ENCODE data around the gene AKAP6.

The AKAP6 gene

DNA sequence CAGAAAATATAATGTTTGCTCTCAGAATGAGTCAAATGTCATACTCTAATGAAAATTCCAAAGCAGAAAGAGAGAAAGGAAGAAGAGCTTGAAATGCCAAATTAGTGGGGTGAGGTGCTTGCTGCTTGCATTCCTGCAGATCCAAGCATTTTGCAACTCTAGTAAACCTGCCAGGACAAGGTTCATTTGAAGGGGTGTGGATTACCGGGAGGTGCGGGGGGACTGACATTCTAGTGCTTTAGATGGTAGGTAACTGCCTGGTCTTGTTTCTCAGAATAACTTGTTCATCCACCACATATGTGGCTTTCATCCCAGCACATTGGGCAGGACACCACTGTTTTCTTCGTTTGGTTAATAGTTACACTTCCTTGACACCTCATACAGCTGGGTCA is 144.4 kb downstream of the AKAP6 start:
- Mint-ChIP-seq H3K4me3 (no peak overlapping the region), H3K27ac (no peak overlapping the region)

DNA sequence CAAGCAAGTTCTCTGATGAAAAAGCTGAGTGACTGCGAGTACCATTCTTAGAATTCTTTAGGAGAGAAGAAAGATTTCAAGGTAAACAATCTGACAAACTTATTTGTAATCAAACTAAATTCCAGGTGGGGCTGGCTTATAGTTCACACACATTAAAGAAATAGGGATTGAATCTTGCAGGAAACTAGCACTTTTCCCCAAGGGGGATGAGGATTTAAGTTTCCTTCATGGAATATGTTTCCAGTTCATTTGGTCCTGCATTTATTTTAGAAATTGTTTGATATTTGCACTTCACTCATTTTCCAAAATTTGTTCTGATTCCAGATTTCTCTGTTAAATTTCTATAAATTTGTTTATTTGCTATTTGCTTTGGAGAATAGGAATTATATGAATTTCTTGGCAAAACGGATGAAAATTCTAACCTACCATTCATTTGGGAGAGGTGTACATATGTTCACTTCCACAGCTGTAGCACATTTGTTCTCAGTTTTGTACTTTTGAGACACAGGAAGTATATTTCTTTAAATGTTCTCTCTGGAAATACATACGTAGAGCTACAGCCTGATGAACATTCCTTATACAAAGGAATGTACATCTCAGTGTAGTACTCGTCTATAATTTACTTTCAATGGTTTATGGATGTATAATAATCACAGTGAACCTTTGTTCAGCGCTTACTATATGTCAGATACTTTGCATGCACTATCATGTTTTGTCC is 145.5 kb downstream of the AKAP6 start:
- no peak overlapping the region for H3K4me3 Mint-ChIP-seq
- no peaks in the 10 kb centered on the region for H3K36me3 Mint-ChIP-seq (ENCODE audit: low read depth)
- H3K27ac Mint-ChIP-seq = no peak overlapping the region
- H3K9me3 Mint-ChIP-seq = no peaks in the 10 kb centered on the region
- no peaks in the 10 kb centered on the region for H3K4me1 Mint-ChIP-seq (ENCODE audit: low read depth)
- peaks cover 7% of the 10 kb centered on the region for H3K27me3 Mint-ChIP-seq (ENCODE audit: low read depth)

More for the DNA sequence above, 144.4 kb downstream of the AKAP6 start:
- Mint-ChIP-seq H3K36me3 (ENCODE audit: low read depth) (no peaks in the 10 kb centered on the region), H3K9me3 (no peaks in the 10 kb centered on the region), H3K4me1 (ENCODE audit: low read depth) (no peaks in the 10 kb centered on the region), H3K27me3 (ENCODE audit: low read depth) (peaks cover 7% of the 10 kb centered on the region)

DNA sequence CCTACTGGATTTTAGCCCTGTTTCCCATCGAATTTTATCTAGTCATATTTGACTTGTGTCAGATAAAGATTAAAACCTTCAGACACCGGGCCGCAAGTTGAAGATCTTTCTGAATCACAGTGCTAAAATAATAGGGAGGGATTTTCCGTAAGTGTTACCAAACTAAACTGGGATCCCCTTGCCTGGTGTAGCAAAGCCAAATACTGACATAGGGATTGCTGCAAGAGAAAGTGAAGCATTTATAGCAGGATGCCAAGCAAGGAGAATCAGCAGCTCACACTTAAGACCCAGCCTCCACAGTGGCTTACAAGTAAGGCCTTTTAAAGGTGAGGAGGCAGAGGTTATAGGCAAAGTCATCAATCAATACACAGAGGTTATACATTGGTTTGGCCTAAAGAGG is 147.4 kb downstream of the AKAP6 start:
- H3K36me3 Mint-ChIP-seq (ENCODE audit: low read depth) = no peaks in the 10 kb centered on the region
- H3K27me3 Mint-ChIP-seq (ENCODE audit: low read depth) = peaks cover 7% of the 10 kb centered on the region
- no peak overlapping the region for H3K4me3 Mint-ChIP-seq
- no peaks in the 10 kb centered on the region for H3K9me3 Mint-ChIP-seq
- H3K27ac Mint-ChIP-seq = no peak overlapping the region
- no peaks in the 10 kb centered on the region for H3K4me1 Mint-ChIP-seq (ENCODE audit: low read depth)

DNA sequence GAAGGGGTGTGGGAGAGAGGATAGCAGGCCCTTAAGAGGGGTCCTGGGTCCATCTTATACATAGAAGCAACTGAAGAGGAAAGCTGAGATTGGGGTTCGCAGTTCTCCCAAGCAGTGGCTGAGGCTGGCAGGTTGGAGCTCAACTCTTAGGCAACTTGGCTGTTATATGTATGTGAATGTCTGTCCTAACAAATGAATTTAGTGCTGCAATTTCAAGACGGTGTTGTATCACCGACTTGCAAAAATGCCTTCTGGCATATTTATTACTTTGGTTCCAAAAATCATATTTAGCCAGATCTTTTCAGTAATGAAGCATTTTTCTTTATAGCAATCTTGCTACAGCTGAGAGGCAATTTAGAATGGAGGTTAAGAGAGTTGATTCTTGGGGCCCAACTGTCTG is 148.3 kb downstream of the AKAP6 start:
- no peaks in the 10 kb centered on the region for H3K9me3 Mint-ChIP-seq
- H3K27ac Mint-ChIP-seq = no peak overlapping the region
- H3K4me1 Mint-ChIP-seq (ENCODE audit: low read depth) = no peaks in the 10 kb centered on the region
- H3K4me3 Mint-ChIP-seq = no peak overlapping the region
- H3K27me3 Mint-ChIP-seq (ENCODE audit: low read depth) = no peaks in the 10 kb centered on the region
- no peaks in the 10 kb centered on the region for H3K36me3 Mint-ChIP-seq (ENCODE audit: low read depth)

DNA sequence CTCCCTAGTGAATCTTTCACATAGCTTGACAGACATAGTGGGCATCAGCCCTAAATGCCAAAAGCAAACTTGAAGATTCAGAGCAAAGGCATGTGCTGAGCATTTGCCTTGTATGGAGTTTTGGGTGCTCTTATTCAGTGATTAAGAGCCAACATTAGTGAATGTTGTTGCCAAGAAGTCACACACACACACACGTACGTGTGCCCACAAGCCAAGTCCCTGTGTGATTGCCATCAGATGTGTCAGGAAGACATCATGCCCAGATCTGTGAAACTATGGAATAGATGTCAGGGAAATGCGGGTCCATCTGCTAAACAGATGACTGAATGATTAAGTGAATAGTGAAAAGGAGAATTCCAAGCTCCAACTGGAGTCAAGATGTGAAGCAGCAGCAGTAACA is 149.0 kb downstream of the AKAP6 start:
- Mint-ChIP-seq H3K4me3 (no peak overlapping the region), H3K27me3 (ENCODE audit: low read depth) (no peaks in the 10 kb centered on the region), H3K4me1 (ENCODE audit: low read depth) (no peaks in the 10 kb centered on the region)

DNA sequence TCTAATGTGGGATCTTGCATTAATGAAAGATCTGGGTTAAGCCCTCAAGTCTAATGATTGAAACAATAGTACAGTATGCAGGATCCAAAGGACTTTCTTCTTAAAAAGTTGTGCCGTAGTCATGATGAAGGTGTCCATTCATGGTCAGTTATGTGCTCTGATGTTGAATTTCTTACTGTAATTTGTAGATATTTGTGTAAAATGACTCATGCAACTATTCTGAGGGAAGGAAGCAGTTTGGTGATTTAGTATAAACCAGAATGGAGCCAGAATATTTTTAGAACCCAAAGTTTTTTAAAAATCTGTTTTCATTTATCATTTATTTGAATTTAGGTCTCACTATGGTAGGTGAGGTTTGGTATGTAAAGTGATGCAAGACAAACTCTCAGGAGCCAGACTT is 151.2 kb downstream of the AKAP6 start:
- Mint-ChIP-seq H3K4me3 (no peak overlapping the region), H3K27me3 (ENCODE audit: low read depth) (no peaks in the 10 kb centered on the region), H3K9me3 (no peaks in the 10 kb centered on the region), H3K36me3 (ENCODE audit: low read depth) (no peaks in the 10 kb centered on the region), H3K27ac (no peak overlapping the region), H3K4me1 (ENCODE audit: low read depth) (no peaks in the 10 kb centered on the region)

More for the DNA sequence above, 149.0 kb downstream of the AKAP6 start:
- Mint-ChIP-seq H3K9me3 (no peaks in the 10 kb centered on the region), H3K36me3 (ENCODE audit: low read depth) (no peaks in the 10 kb centered on the region), H3K27ac (no peak overlapping the region)

DNA sequence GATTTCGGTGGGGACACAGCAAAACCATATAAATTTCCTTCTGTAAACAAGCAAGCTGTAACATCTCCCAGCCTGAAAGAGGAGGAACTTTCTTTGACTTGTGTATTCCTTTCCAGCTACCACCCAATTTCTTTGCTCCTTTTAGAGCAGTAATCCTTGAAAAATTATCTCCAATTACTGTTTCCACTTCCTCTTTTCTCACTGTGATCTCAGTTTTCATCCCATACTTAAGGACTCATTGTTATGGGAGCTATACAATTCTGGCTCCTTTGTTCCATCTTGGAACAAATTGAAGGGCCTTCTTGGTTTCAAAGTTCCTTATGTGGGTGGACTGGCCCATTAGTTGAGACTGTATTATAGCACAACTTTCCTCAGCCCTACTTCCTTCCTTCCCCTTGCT is 152.6 kb downstream of the AKAP6 start:
- H3K4me1 Mint-ChIP-seq (ENCODE audit: low read depth) = no peaks in the 10 kb centered on the region
- H3K4me3 Mint-ChIP-seq = no peak overlapping the region
- no peaks in the 10 kb centered on the region for H3K27me3 Mint-ChIP-seq (ENCODE audit: low read depth)
- H3K36me3 Mint-ChIP-seq (ENCODE audit: low read depth) = no peaks in the 10 kb centered on the region
- no peak overlapping the region for H3K27ac Mint-ChIP-seq
- H3K9me3 Mint-ChIP-seq = no peaks in the 10 kb centered on the region

DNA sequence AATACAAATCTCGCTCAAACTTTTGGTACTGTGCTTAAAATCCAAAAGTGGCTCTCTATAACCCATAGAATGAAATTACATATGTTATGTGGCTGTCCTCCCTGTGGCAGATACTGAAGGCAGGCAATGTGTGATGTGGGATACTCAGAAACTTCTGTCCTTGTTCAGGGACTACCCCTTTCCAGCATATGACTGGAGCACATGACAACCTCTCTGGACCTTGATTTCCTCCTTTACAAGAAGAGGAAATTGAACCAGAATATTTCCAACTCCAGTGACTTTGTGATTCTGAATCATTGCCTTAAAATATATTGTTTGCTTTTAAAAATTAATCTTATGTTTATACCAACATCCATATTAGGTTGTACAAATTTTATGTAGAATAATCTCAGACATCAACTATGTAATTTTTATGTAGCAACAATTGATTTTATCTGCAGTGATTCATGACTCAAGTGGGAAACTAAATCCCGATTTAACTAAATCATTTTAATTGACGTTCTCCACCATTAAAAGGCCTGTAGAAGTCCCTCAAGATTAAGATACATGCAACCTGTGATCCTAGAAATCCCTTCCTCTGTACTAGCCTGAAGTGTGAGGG is 162.4 kb downstream of the AKAP6 start:
- Mint-ChIP-seq H3K27ac (no peak overlapping the region), H3K27me3 (ENCODE audit: low read depth) (peaks cover 4% of the 10 kb centered on the region), H3K9me3 (no peaks in the 10 kb centered on the region), H3K4me1 (ENCODE audit: low read depth) (no peaks in the 10 kb centered on the region), H3K4me3 (no peak overlapping the region), H3K36me3 (ENCODE audit: low read depth) (no peaks in the 10 kb centered on the region)

DNA sequence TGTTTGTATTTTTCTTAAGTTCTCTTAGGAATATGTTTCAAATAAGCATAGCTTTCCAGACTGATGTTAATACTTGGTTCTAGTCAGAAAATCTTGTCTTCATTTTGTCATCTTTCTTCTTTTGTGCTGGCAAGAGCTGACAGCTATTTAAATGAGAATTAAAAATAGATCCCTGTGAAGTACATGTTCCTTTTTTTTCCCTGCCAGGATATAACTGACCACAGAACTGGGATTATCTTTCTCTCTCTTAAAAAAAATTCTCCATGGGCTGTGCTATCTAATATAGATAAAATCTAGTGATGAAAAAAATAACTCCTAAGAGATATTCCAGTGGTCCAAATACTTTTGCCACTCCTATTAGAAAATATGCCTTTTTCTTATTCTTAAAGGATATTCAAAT is 163.4 kb downstream of the AKAP6 start:
- H3K4me1 Mint-ChIP-seq (ENCODE audit: low read depth) = no peaks in the 10 kb centered on the region
- peaks cover 4% of the 10 kb centered on the region for H3K27me3 Mint-ChIP-seq (ENCODE audit: low read depth)
- no peaks in the 10 kb centered on the region for H3K36me3 Mint-ChIP-seq (ENCODE audit: low read depth)
- no peaks in the 10 kb centered on the region for H3K9me3 Mint-ChIP-seq
- H3K27ac Mint-ChIP-seq = no peak overlapping the region
- no peak overlapping the region for H3K4me3 Mint-ChIP-seq

DNA sequence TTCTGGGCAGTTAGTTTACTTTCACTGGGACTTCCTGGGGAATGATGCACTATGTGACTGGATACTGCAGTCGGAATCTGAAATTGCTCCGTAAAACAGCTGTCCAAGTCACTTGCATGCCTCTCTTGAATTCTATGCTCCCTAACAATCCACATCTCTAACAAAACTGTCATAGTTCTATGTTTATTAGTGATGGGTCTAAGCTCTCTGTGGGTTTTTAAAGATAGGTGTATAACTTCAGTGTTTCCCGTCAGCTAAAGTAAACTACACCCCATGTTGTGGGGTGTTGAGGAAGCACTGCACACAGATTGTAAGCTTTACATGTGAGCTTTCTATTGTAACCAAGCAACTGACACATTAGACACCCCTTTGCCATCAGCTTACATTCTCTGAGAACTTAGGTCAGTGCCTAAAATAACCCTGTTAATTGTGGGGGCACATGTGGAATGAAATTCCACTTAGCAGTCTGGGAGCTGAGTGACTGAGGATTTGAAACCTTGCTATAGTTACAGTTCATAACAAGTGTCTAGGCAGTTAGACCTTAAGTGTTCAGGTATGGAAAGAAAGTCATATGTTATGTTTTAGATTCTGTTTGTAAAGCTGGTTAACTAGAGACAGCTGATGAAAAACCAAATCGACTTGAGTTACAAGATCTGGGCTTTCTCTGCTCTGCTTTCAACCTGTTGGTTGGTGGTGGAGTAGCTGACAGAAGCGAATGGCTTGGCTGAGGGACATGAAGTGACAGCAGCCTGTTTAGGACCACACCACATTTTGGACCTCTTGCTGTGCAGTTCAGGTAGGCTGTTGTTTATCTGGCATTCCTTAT is 165.7 kb downstream of the AKAP6 start:
- H3K4me3 Mint-ChIP-seq = no peak overlapping the region
- H3K36me3 Mint-ChIP-seq (ENCODE audit: low read depth) = no peaks in the 10 kb centered on the region
- no peaks in the 10 kb centered on the region for H3K9me3 Mint-ChIP-seq
- H3K4me1 Mint-ChIP-seq (ENCODE audit: low read depth) = no peaks in the 10 kb centered on the region
- H3K27me3 Mint-ChIP-seq (ENCODE audit: low read depth) = peaks cover 4% of the 10 kb centered on the region
- H3K27ac Mint-ChIP-seq = no peak overlapping the region

DNA sequence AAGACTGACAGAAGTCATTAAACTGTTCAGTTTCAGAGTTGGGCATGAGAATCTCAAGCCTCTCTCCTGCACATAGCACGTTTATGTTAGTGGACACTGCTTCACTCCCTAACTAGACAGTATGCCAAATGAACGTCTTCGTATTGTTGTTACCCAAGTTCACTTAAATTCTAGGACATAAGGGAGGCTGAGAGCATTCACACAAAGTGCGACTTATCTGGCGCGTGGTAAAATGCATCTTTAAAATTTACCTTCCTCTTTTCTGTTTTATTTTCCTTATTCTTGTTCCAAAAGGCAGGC is 166.3 kb downstream of the AKAP6 start:
- Mint-ChIP-seq H3K9me3 (no peaks in the 10 kb centered on the region), H3K27ac (no peak overlapping the region), H3K4me3 (no peak overlapping the region), H3K4me1 (ENCODE audit: low read depth) (no peaks in the 10 kb centered on the region), H3K27me3 (ENCODE audit: low read depth) (peaks cover 4% of the 10 kb centered on the region), H3K36me3 (ENCODE audit: low read depth) (no peaks in the 10 kb centered on the region)

DNA sequence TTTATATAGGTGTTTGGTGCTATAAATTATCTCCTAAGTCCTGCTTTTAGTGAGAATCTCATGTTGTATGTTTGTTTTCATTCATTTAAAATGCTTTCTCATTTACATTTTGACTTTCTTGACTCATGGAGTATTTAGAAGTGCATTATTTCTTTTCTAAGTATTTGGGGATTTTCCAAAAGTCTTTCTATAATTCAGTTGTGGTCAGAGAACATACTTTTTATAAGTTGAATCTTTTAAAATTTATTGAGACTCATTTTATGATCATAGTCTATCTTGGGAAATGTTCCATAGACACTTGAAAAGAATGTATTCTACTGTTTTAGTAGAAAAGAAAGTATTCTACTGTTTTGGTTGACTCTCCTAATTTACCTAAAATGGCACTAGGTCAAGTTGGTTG is 168.2 kb downstream of the AKAP6 start:
- no peak overlapping the region for H3K4me3 Mint-ChIP-seq
- no peaks in the 10 kb centered on the region for H3K4me1 Mint-ChIP-seq (ENCODE audit: low read depth)
- no peaks in the 10 kb centered on the region for H3K27me3 Mint-ChIP-seq (ENCODE audit: low read depth)
- H3K27ac Mint-ChIP-seq = no peak overlapping the region
- H3K9me3 Mint-ChIP-seq = no peaks in the 10 kb centered on the region
- H3K36me3 Mint-ChIP-seq (ENCODE audit: low read depth) = no peaks in the 10 kb centered on the region

DNA sequence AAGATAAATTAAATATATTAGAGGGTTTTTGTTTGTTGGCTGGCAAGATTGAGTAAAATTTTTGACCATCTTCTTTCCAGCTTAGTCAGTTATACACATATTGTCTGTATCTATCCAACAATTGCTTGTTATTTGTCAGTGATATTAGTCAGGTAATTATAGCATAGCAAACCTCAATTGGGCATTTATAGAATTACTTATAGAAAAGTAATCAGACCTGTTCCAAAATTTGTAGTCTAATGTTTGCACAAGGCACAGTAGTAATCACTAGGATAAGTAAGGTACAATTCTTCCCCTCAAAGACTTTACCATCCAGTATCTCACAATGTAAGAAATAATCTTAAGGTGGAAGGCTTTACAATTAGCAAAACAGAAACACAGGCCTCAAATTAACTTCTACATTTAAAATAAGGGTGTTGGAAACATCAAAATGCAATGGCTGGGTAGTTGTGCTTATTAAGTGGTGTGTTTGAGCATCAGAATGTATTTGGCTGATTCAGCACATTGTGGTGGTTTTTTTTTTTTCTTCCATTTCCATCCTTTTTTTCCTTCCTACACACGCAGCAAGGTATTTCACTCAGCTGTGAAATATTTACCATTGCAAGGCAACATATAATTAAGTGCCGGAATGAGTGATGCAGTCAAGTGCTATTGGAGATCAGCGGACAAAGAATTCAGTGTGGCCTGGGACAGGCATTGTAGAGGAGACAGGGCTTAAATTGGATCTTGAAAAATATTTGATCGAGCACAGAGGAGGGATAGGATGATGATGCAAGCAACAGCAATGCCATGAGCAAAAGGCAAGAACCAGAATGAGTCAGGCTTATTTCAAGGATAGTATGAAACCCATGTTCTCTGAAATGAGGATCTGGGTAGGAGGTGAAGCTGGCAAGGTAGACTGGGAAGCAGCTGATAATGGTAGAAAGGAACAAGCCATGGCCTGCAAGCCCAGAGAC is 178.2 kb downstream of the AKAP6 start:
- Mint-ChIP-seq H3K9me3 (no peaks in the 10 kb centered on the region), H3K4me3 (no peak overlapping the region), H3K27me3 (ENCODE audit: low read depth) (no peaks in the 10 kb centered on the region), H3K36me3 (ENCODE audit: low read depth) (no peaks in the 10 kb centered on the region), H3K27ac (no peak overlapping the region), H3K4me1 (ENCODE audit: low read depth) (no peaks in the 10 kb centered on the region)

DNA sequence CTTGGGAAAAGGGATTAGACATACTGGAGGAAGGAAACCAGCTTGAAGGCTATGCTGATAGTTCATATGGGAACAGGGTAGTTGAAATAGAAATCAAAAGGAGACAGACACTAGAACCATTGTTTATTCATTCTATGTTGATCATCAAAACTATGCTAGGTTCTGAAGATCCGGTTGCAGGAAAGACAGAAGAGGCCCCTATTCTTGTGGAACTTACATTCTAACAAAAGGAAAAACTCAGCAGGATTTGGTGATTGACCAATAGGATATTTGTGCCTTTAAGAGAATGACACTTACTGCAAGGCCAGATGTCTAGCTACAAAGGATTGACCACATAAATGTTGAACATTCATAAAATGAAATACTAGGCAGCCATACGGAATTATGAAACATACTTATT is 179.2 kb downstream of the AKAP6 start:
- Mint-ChIP-seq H3K4me1 (ENCODE audit: low read depth) (no peaks in the 10 kb centered on the region), H3K27me3 (ENCODE audit: low read depth) (no peaks in the 10 kb centered on the region), H3K4me3 (no peak overlapping the region), H3K27ac (no peak overlapping the region), H3K36me3 (ENCODE audit: low read depth) (no peaks in the 10 kb centered on the region), H3K9me3 (no peaks in the 10 kb centered on the region)
